Hippocampal formation (tissue), 2 donors: ENCODE results near the gene CELF2.

Experiments
- DNase-seq, 2 donors: peaks; one replicate each; lab custom pipeline; 2025; lab: John Stamatoyannopoulos, UW

The CELF2 gene

GRCh38 chr10:11157292-11158076, 139.8 kb downstream of the CELF2 start:
- no peak for DNase-seq

- no peak for DNase-seq
Measured at GRCh38 chr10:11158080-11158479, 140.4 kb downstream of the CELF2 start.

- DNase-seq = peak in 1 of 2 donors; percentile 50
Measured at GRCh38 chr10:11159543-11160215, 142.0 kb downstream of the CELF2 start.

GRCh38 chr10:11161096-11161495, 143.4 kb downstream of the CELF2 start:
- no peak for DNase-seq

GRCh38 chr10:11161910-11162309, 144.2 kb downstream of the CELF2 start:
- DNase-seq = no peak

- peak; percentile 35 to 54 for DNase-seq
Measured at GRCh38 chr10:11162828-11163599, 145.3 kb downstream of the CELF2 start.

GRCh38 chr10:11163780-11164550, 146.3 kb downstream of the CELF2 start:
- DNase-seq = peak; percentile 21 to 57

- DNase-seq = peak in 1 of 2 donors; percentile 89
Measured at GRCh38 chr10:11164551-11164802, 146.8 kb downstream of the CELF2 start.

GRCh38 chr10:11164803-11165590, 147.3 kb downstream of the CELF2 start:
- peak in 1 of 2 donors; percentile 76 for DNase-seq

- DNase-seq = peak in 1 of 2 donors; percentile 35
Measured at GRCh38 chr10:11165591-11166543, 148.2 kb downstream of the CELF2 start.

- no peak for DNase-seq
Measured at GRCh38 chr10:11166550-11166949, 148.9 kb downstream of the CELF2 start.

GRCh38 chr10:11167233-11167966, 149.7 kb downstream of the CELF2 start:
- DNase-seq = no peak

GRCh38 chr10:11168423-11169090, 150.9 kb downstream of the CELF2 start:
- no peak for DNase-seq

GRCh38 chr10:11169976-11170375, 152.3 kb downstream of the CELF2 start:
- DNase-seq = no peak

- no peak for DNase-seq
Measured at GRCh38 chr10:11170574-11170973, 152.9 kb downstream of the CELF2 start.

GRCh38 chr10:11170993-11171851, 153.6 kb downstream of the CELF2 start:
- DNase-seq = peak in 1 of 2 donors; percentile 19

- no peak for DNase-seq
Measured at GRCh38 chr10:11173042-11173441, 155.4 kb downstream of the CELF2 start.

GRCh38 chr10:11175823-11176243, 158.2 kb downstream of the CELF2 start:
- no peak for DNase-seq
